ENCODE results near the gene HSDL2.

DNA sequence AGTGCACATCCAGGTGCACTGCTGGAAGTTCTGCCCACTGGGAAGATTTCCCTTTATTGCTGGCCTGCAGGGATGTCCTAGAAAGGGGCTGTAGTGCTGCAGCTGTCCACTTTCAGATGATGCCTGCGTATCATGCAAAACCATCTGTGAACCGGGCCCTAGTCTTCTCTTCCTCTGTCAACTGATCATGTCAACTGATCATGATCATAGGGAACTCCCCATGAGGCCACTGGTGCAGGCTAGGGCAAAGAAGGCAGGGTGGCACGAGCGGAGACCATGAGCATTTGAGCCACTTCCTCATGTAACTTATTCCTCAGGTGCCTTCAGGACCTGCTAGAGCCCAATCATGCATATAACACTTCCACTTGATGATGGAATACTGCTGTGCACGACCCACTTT lies 4.5 kb upstream of the HSDL2 start:
- no peak for TF ChIP-seq CTCF (IDR thresholded peaks at IDR 0.05)
- TF ChIP-seq POLR2A (IDR thresholded peaks at IDR 0.05), result no peak
